SU-DHL-6 (cell line): ENCODE results near the gene PLXNA2.

ENCODE experiments used
- H2AFZ ChIP-seq: fragments of 200-600 bp; sonication (generic); 2 replicates; pipeline ENCODE4 v1.6.1; 2014; ENCODE audit warnings: low read depth, mild to moderate bottlenecking, moderate library complexity, mixed read lengths, antibody characterized with exemption, low read length; ENCODE audit not compliant: severe bottlenecking
- H3F3A ChIP-seq: fragments of 200-600 bp; shearing (Covaris generic); 2 replicates; pipeline ENCODE4 v1.6.0; 2016; ENCODE audit warnings: antibody characterized with exemption, mild to moderate bottlenecking; ENCODE audit not compliant: insufficient read depth
- H3K27ac ChIP-seq: fragments of 200-600 bp; sonication (generic); 2 replicates; pipeline ENCODE4 v1.5.1; 2016; ENCODE audit warnings: low read depth, mild to moderate bottlenecking, low read length, moderate library complexity, mixed read lengths
- H3K27me3 ChIP-seq: fragments of 200-600 bp; sonication (generic), shearing (Covaris generic); 2 replicates; pipeline ENCODE4 v1.6.0; 2014; ENCODE audit warnings: mild to moderate bottlenecking, low read length
- H3K36me3 ChIP-seq: fragments of 200-600 bp; sonication (generic); 2 replicates; pipeline ENCODE4 v1.6.1; 2014; ENCODE audit warnings: mild to moderate bottlenecking, low read length, mixed read lengths
- H3K4me2 ChIP-seq: fragments of 300-600, 200-600 bp; shearing (Covaris generic), sonication (generic); 2 replicates; pipeline ENCODE4 v1.6.0; 2014; ENCODE audit warnings: low read length, low read depth, mild to moderate bottlenecking; ENCODE audit not compliant: poor library complexity, severe bottlenecking
- H3K4me3 ChIP-seq: fragments of 200-600 bp; sonication (generic); 2 replicates; pipeline ENCODE4 v1.5.1; 2014; ENCODE audit warnings: antibody characterized with exemption, low read length, mild to moderate bottlenecking, mixed read lengths; ENCODE audit not compliant: insufficient read depth, poor library complexity, severe bottlenecking
- H3K79me2 ChIP-seq: fragments of 200-600 bp; sonication (generic); 2 replicates; pipeline ENCODE4 v1.6.1; 2014; ENCODE audit warnings: mild to moderate bottlenecking, low read length, moderate library complexity; ENCODE audit not compliant: insufficient read depth
- H3K9ac ChIP-seq: fragments of 200-600 bp; sonication (generic); 2 replicates; pipeline ENCODE4 v1.7.0; 2014; ENCODE audit warnings: mild to moderate bottlenecking, low read length
- H3K9me2 ChIP-seq: fragments of 200-600 bp; sonication (generic); replicated peaks from 2 replicates; pipeline ENCODE4 v1.6.1; 2014; ENCODE audit warnings: low read length; ENCODE audit not compliant: insufficient read depth
- H3K9me3 ChIP-seq: fragments of 200-600 bp; sonication (generic); 2 replicates; pipeline ENCODE4 v1.6.1; 2014; ENCODE audit warnings: low read length, mixed read lengths; ENCODE audit not compliant: insufficient read depth
- H4K20me1 ChIP-seq: fragments of 200-600 bp; sonication (generic); 2 replicates; pipeline ENCODE4 v1.6.1; 2014; ENCODE audit warnings: low read depth, mild to moderate bottlenecking, antibody characterized with exemption, low read length, moderate library complexity, mixed read lengths
- EZH2phosphoT487 ChIP-seq: fragments of 200-600 bp; sonication (generic), shearing (Covaris generic); conservative IDR thresholded peaks from 2 replicates; pipeline ENCODE4 v1.6.1; 2018; ENCODE audit warnings: mild to moderate bottlenecking, antibody characterized with exemption, low read length, moderate library complexity, mixed read lengths
- TF ChIP-seq, protein P1 (sequence below): fragments of 200-600 bp; sonication (generic); IDR thresholded peaks from one replicate; pipeline ENCODE4 v1.5.1; 2017; ENCODE audit warnings: antibody characterized with exemption, mild to moderate bottlenecking, low read length, moderate library complexity; ENCODE audit not compliant: insufficient read depth, poor library complexity, severe bottlenecking

The PLXNA2 gene

DNA sequence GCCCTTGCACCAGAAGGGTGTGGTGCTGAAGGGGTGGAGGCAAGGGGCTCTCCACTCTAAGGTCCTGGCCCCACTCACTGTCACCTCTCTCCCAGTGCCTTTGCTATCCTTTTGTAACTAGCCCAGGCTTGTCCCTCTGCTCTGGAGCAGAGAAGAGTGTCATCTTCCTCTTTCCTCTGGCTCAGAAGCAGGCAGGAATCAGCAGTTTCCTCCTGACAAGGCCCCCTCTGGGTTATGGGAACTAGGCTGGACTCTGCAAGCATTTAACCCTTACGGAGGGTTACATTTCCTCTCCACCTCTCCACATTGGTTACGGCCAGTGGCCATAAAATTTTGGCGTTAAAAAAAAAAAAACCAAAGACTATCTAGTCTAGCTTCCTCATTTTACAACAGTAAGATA is 30.4 kb downstream of the PLXNA2 start:
- no peaks in the 10 kb centered on the region for H3K79me2 ChIP-seq
- no peak overlapping the region for H3K4me3 ChIP-seq
- H4K20me1 ChIP-seq = no peaks in the 10 kb centered on the region
- H3K27ac ChIP-seq = no peak overlapping the region
- H3K9ac ChIP-seq = no peak overlapping the region
- no peak overlapping the region for H2AFZ ChIP-seq
- no peaks in the 10 kb centered on the region for H3K9me3 ChIP-seq
- H3K4me2 ChIP-seq = no peak overlapping the region
- H3K36me3 ChIP-seq = no peaks in the 10 kb centered on the region
- H3K27me3 ChIP-seq = no peaks in the 10 kb centered on the region
- no peaks in the 10 kb centered on the region for H3F3A ChIP-seq
- no peak for TF ChIP-seq EZH2phosphoT487
- TF ChIP-seq, protein P1, sequence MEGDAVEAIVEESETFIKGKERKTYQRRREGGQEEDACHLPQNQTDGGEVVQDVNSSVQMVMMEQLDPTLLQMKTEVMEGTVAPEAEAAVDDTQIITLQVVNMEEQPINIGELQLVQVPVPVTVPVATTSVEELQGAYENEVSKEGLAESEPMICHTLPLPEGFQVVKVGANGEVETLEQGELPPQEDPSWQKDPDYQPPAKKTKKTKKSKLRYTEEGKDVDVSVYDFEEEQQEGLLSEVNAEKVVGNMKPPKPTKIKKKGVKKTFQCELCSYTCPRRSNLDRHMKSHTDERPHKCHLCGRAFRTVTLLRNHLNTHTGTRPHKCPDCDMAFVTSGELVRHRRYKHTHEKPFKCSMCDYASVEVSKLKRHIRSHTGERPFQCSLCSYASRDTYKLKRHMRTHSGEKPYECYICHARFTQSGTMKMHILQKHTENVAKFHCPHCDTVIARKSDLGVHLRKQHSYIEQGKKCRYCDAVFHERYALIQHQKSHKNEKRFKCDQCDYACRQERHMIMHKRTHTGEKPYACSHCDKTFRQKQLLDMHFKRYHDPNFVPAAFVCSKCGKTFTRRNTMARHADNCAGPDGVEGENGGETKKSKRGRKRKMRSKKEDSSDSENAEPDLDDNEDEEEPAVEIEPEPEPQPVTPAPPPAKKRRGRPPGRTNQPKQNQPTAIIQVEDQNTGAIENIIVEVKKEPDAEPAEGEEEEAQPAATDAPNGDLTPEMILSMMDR = no peak
- no peaks in the 10 kb centered on the region for H3K9me2 ChIP-seq

DNA sequence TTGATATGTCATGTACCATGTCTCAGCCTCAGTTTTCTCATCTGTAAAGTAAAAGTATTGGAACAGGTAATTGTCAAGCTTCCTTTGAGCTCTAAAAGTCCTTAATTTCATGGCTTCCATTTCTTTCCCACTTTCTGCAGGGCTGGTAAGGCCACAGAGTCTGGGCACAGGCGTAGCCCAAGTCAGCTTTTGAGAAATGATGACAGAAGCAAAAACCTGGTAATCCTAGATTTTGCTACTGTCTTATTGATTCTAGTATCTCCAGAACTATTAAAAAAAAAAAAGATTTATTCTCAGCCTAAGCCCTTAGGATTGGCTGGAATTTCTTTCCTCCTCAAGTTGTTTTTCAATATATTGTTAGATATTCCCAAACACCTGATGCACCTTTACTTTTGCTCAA is 31.3 kb downstream of the PLXNA2 start:
- no peaks in the 10 kb centered on the region for H3K9me2 ChIP-seq
- H4K20me1 ChIP-seq = no peaks in the 10 kb centered on the region
- H3K4me2 ChIP-seq = no peak overlapping the region
- TF ChIP-seq EZH2phosphoT487 = no peak
- TF ChIP-seq, protein P1 = no peak
- H2AFZ ChIP-seq = no peak overlapping the region
- no peak overlapping the region for H3K9ac ChIP-seq
- H3K9me3 ChIP-seq = no peaks in the 10 kb centered on the region
- no peak overlapping the region for H3K4me3 ChIP-seq
- H3K36me3 ChIP-seq = no peaks in the 10 kb centered on the region
- no peaks in the 10 kb centered on the region for H3K27me3 ChIP-seq
- H3K27ac ChIP-seq = no peak overlapping the region
- H3F3A ChIP-seq = no peaks in the 10 kb centered on the region
- no peaks in the 10 kb centered on the region for H3K79me2 ChIP-seq

DNA sequence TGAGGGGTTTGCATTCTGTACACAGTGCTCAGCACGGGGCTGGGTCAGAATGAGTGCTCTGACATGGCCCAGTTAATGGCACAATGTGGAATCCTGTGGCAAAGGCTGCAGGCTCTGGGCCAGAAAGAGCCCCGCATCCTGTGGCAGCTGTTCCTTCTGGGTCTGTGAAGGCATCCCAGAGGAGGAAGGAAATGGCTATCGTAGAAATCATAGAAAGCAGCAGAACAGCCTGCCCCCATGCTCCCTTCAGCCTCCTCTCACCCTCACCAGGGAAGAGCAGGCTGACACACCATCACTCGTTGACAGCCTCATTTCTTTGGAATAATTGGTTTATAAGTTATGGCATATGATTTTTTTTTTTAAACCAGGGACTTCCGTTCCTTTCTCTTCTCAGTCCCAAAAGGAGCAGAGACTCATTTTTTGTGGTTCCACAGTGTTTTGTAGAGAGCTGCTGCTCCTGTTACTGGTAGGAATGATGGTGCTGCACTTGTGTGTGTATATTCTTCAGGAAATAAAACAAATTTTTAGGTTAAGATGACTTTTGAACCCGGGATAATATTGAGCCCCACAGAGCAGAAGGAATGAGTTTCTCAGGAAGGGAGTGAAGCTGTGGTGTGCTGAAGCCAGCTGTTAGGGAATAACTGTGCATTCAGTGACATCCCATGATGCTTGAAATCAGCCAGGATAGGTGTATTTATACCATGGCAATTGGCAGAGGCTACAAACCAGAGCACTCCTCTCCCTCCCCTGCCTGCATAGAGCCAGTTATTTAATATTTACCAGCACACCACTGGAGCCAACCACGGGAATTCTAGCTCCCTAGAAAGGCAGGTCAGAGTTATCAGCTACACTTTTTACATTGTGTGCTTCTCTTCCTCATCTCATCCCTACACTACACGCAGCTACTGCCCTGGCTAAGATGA is 32.0 kb downstream of the PLXNA2 start:
- no peak overlapping the region for H2AFZ ChIP-seq
- no peaks in the 10 kb centered on the region for H3K36me3 ChIP-seq
- no peak for TF ChIP-seq EZH2phosphoT487
- TF ChIP-seq, protein P1 = no peak
- no peaks in the 10 kb centered on the region for H3F3A ChIP-seq
- H3K9ac ChIP-seq = no peak overlapping the region
- no peaks in the 10 kb centered on the region for H3K9me2 ChIP-seq
- no peaks in the 10 kb centered on the region for H3K9me3 ChIP-seq
- no peak overlapping the region for H3K4me2 ChIP-seq
- H3K27me3 ChIP-seq = no peaks in the 10 kb centered on the region
- H3K79me2 ChIP-seq = no peaks in the 10 kb centered on the region
- H3K27ac ChIP-seq = no peak overlapping the region
- H4K20me1 ChIP-seq = no peaks in the 10 kb centered on the region
- no peak overlapping the region for H3K4me3 ChIP-seq
